Astrocyte of the spinal cord (primary cell): ENCODE measurements around the gene PLCH2.
"Not testable (repeated sequence)": the region's sequence is repeated elsewhere in the genome, so short reads cannot be mapped to it uniquely, and the experiment has no call there.

Experiments used
- DNase-seq: peaks from one replicate; pipeline ENCODE4 v3.0.0; 2011; ENCODE audit warnings: low read depth, low spot score
- H3K4me3 ChIP-seq: 2 replicates; pipeline ENCODE4 v1.5.1; 2011; ENCODE audit warnings: low read depth, mild to moderate bottlenecking, low read length, moderate library complexity
- in situ Hi-C: cut with HindIII; loops from 2 replicates; pipeline ENCODE4 v1.10.0; 2017; ENCODE audit warnings: low sequenced_read_pairs
- TF ChIP-seq, protein P1 (sequence below): IDR thresholded peaks from 2 replicates; pipeline ENCODE4 v1.5.1; 2012; ENCODE audit warnings: low read depth, mild to moderate bottlenecking, low read length, inconsistent platforms

PLCH2 gene

DNA sequence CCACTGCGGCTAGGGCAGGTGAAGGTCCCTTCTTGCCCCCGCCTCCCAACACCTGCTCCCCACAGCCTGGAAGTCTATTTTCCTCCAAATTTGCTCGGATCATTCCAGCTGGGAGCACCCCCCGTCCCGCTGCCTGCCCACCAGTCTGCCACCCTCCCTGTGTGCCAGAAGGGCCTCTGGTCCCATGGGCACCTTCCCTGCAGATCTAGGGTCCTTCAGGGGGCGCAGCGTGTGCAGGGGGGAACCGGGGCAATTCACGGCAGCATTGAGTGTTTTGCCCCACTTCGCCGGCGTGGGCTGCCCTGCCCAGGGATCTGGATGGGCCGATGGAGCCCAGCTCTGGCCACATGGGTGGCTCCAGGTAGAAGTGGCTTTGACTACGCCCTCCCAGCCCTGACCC, 37.4 kb upstream of the PLCH2 start:
- in situ Hi-C loops, result no loop called here
- TF ChIP-seq, protein P1, sequence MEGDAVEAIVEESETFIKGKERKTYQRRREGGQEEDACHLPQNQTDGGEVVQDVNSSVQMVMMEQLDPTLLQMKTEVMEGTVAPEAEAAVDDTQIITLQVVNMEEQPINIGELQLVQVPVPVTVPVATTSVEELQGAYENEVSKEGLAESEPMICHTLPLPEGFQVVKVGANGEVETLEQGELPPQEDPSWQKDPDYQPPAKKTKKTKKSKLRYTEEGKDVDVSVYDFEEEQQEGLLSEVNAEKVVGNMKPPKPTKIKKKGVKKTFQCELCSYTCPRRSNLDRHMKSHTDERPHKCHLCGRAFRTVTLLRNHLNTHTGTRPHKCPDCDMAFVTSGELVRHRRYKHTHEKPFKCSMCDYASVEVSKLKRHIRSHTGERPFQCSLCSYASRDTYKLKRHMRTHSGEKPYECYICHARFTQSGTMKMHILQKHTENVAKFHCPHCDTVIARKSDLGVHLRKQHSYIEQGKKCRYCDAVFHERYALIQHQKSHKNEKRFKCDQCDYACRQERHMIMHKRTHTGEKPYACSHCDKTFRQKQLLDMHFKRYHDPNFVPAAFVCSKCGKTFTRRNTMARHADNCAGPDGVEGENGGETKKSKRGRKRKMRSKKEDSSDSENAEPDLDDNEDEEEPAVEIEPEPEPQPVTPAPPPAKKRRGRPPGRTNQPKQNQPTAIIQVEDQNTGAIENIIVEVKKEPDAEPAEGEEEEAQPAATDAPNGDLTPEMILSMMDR, result no peak
- no peak overlapping the region for H3K4me3 ChIP-seq
- DNase-seq, result no peak

DNA sequence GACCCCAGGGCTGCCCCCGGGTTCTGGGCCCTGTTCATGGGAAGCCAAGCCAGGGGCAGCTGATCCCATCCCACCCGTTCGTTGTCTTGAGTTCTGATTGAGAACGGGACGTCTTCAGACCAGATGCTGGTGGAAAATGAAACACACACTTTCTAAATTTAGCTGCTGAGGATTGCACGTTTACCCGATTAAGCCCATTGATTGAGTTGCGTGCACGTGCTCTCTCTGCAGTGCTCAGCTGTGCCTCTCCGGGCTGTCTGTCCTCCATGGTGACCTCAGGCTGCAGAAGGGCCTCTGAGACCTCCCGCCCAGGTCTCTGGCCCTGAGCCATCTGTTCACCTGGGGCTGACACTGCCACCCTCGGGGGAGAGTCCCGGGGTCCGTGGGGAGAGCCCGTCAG, 36.7 kb upstream of the PLCH2 start:
- H3K4me3 ChIP-seq, result no peak overlapping the region
- DNase-seq, result no peak
- in situ Hi-C loops, result no loop called here
- TF ChIP-seq, protein P1, result no peak

DNA sequence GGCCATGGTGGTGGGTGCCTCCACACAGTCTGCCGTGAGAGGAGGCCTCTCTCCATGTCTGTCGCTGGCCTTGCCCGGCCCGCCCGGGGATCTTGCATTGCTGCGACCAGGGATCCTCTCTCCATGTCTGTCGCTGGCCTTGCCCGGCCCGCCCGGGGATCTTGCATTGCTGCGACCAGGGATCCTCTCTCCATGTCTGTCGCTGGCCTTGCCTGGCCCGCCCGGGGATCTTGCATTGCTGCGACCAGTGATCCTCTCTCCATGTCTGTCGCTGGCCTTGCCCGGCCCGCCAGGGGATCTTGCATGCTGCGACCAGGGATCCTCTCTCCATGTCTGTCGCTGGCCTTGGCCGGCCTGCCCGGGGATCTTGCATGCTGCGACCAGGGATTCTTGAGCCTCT, 35.7 kb upstream of the PLCH2 start:
- DNase-seq, in situ Hi-C loops, H3K4me3 ChIP-seq: not testable (repeated sequence)

DNA sequence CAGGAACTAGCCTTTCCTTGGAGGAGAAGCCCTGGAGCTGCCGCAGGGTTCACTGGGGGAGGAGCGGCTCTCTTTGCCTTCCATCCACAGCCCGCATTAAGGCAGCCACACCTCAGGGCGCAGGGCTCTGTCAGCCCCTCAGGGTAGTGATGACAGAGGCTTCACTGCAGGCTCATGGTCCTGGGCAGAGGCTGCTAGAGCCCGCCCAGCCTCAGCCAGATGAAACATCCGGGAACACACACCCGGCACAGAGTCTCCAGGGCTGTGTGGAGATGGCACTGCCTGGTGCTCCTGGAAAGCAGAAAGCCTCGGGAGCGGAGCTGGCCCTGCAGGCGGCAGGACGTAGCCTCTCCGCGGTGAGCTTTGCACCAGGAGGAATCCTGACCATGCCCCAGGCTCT, 34.3 kb upstream of the PLCH2 start:
- in situ Hi-C loops, result no loop called here
- no peak for DNase-seq
- TF ChIP-seq, protein P1, result no peak
- no peak overlapping the region for H3K4me3 ChIP-seq

DNA sequence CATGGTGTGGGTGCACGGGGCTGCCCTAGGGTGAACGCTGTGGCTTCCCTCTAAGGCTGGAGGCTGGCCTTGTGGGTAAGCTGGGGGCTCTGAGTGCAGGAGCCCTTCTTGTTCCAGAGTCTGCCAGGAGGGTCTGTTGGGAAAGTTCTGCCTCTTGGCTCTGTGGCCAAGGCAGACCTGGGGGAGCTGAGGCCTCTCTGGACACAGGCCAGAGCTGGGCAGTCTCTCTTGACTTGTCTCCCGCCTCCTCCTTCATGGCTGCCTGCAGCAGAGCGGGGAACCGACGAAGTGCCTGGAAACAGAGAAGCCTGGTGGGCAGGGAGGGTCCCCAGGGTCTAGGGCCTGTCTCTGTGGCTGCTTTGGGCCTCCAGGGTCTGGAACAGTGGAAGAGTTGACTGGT, 33.4 kb upstream of the PLCH2 start:
- H3K4me3 ChIP-seq, result no peak overlapping the region
- TF ChIP-seq, protein P1, result no peak
- in situ Hi-C loops, result no loop called here
- DNase-seq, result no peak

DNA sequence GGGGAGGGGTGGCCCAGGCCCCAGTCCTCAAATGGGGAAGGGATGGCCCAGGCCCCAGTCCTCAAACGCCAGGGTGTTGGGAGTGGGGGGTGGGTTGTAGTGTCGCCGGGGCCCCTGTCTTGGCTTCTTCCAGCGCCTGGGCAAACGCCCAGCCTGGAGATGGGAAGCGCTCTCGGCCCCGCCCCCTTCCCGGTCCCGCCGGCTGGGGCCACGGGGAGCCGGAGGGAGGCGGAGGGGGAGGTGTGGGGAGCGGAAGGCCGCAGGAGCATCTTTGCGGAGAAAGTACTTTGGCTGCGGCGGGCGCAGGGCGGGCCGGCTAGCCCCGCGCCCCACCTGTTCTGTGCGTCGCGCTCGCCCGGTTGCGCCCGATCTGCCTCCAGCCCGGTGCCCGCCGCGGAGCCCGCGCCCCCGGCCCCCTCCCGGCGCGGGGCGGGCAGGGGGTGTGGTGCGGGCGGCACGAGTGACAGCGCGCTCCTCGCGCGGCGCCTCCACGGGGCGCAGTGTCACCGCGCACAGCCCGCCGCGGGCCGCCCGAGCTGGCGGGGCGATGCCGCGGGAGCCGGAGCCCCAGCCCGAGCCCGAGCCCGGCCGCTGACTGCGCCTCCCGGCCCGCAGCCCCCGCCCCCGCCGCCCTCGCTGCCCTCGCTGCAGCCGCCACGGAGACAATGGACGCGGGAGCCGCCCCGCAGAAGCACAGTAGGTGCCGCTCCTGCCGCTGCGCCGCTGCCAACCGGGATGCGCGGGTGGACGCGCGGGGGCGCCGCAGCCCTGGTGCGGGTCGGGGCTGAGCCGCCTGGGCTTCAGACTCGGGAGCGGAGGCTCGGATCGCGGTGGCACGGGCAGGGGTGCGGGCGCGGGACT, 32.6 kb upstream of the PLCH2 start:
- in situ Hi-C loops, result no loop called here
- DNase-seq, result no peak
- H3K4me3 ChIP-seq, result no peak overlapping the region
- TF ChIP-seq, protein P1, result peak; percentile 35

DNA sequence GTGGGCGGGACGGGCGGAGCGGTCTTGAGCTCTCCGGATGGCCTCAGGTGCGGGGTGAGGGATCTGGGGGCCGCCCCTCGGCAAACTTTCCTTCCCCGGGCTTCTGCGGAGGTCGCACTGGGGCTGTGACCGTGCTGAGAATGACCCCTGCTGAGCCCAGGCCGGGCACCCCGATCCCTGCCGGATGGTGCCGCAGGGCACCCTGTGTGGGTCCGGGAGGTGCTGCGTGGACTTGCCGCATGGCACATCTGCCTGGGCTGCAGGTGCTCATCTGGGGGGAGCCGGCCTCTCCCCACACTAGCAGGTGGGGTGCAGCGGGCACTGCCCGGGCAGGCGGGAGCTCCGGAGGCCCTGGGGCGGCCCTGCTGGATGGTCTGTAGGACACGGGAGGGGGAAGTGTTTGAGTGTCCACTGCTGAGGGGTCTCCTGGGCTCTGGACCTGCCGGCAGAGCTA, 31.9 kb upstream of the PLCH2 start:
- in situ Hi-C loops, result no loop called here
- H3K4me3 ChIP-seq, result no peak overlapping the region

More for the DNA sequence above, 31.9 kb upstream of the PLCH2 start:
- TF ChIP-seq, protein P1, result no peak
- no peak for DNase-seq
